T follicular helper cell (primary cell): ENCODE data around the gene TBC1D25.
"Not testable (repeated sequence)": the region's sequence is repeated elsewhere in the genome, so short reads cannot be mapped to it uniquely, and the experiment has no call there.

Experiments
- DNase-seq: peaks from one replicate; pipeline ENCODE4 v3.0.0-alpha.2; 2020; ENCODE audit warnings: low read depth

TBC1D25 gene

DNA sequence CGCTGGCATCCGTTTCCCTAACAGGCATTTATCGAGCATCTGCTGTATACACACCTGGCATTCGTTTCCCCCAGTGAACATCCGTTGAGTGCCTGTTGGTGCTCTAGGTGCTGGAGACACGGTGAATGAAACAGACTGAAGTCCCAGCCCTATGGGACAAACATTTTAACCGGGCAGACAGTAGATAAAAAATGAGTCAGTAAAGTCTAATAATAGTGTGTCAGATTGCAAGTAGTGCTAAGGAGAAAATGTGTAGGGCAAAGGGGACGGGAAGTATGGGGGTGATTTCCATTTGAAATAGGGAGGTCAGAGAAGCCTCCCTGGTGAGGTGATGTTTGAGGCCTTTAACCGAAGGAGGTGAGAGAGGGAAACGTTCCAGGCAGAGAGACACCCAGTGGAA, 23.2 kb upstream of the TBC1D25 start:
- no peak for DNase-seq

DNA sequence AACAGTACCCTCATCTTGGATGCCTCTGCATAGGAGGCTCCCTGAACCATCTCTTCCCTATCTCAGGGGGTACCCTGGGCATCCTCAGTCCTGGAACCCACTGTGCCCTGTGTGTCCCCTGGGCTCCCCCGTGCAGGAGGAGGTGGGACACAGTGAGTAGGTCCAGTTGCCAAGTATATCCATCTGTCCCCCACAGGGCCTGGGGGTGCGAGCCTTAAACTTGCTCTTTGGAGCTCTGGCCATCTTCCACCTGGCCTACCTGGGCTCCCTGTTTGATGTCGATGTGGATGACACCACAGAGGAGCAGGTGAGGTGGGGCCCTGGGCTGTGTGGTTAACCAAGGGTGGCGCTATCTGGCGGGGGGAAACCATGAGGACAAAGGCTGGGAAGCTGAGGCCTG, 22.5 kb upstream of the TBC1D25 start:
- no peak for DNase-seq

DNA sequence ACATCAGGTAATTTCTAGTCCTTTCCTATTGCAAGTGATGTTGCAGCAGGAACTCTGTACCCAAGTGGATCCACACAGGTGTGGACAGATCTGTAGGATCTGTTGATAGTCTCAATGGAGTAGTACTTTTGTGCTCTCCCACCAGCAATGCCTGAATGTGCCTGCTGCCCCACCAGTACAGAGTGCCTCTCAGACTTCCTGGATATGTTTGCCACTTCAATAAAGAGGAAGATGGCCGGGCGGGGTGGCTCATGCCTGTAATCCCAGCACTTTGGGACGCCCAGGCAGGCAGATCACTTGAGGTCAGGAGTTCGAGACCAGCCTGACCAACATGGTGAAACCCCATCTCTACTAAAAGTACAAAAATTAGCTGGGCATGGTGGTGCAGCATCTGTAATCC, 20.0 kb upstream of the TBC1D25 start:
- DNase-seq = not testable (repeated sequence)

DNA sequence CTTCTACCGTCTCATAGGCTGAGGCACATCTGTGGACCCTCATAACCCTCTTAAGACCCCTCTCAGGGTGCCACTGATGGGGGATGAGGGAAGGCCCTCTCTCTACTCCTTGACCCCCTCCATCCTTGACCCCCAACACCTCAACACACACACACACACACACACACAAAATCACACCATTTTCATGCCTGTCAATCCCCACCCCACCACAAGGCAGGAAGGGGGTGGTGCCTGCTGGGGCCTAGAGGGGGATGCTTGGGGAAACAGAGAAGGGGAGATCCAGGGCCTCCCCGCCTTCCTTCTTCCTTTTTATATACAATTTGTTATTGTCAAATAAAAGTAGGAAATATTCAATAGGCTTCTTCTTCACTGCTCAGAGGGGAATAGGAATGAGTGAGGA, 19.1 kb upstream of the TBC1D25 start:
- no peak for DNase-seq

DNA sequence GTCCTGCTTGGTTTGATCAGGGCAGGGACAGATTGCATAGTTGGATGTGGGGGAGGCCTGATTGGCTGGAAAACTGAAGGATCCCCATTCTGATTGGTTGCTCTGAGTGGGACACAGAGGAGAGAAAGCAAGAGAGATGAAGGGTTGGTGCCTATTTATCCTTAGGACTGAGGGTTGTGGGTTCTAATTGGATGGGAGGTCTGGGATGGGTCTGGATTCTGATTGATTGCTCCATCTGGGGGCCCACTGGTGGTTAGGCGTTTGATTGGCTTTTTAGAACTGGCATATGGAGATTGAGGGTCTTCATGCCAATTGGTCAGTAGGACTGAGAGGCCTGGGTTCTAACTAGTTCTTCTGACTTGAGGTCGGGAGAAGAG, 18.6 kb upstream of the TBC1D25 start:
- no peak for DNase-seq

DNA sequence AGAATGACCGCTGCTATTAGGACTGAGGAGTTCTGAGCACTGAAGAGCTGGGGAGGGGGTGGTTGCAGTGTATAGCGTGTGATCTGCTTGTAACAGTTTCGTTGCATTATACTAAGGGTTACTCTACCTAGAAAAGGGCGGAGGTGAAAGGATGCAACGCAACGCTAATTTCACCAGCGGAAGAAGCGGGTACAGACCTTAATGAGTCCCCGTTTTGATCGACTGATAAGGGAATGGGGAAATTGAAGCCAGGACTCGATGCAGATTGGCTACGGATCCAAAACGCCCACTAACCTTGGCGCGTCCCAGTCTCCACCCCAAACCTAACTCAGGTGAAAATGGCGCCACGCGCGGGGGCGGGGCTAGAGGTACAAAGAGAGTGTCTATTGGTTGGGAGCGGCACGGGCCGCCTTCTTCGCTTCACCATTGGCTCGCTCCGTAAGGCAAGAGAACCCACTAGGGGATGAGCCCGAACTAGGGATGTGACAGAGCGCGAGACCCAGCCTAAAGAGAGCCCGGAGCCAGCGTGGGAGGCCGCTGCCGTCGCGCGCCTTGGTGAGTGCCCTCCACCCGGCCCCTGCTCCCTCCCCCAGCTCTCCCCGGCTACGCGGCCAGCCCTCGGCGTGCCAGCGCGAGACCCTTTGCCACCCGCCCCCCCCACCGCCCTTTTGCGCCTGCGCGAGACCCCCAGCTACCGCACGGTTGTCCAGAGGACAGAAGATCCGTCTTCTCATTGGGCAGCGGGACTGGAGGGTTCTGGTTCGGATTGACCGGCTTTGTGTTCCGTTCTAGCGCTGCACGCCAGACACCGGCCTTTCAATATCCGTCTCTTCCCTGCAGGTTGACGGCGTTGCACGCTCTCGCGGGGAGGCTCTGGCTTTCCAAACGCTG, 17.9 kb upstream of the TBC1D25 start, which contains the start of gene EBP:
Gene EBP (plus strand): TSS at position 456 of the 891 bp plus-strand sequence. CDS start 1,964 bp downstream, outside the sequence.
- peak; percentile 91 for DNase-seq

DNA sequence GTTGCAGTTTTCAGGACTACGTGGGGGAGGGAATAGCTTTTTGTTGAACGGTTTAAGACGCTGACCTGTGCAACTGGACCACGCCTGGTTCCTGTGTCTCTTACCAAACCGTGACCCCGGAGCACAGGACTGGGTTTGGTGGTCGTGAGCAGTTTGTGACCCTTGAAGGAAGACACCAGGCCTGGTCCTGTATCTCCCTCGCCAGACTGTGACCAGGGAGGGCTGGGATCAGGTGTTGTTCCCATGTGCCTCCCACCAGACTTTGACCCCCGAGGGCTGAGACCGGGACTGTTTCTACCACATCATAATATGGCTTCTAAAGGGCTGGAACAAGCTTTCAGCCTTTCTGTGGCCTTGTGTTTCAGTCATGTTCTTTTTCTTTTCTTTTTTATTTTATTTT, 17.2 kb upstream of the TBC1D25 start:
- DNase-seq = no peak

DNA sequence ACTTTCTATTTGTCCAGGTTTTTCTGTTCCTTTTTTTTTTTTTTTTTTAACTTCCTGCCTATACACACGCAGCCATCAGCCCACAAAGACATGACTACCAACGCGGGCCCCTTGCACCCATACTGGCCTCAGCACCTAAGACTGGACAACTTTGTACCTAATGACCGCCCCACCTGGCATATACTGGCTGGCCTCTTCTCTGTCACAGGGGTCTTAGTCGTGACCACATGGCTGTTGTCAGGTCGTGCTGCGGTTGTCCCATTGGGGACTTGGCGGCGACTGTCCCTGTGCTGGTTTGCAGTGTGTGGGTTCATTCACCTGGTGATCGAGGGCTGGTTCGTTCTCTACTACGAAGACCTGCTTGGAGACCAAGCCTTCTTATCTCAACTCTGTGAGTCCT, 15.8 kb upstream of the TBC1D25 start:
- DNase-seq = no peak

DNA sequence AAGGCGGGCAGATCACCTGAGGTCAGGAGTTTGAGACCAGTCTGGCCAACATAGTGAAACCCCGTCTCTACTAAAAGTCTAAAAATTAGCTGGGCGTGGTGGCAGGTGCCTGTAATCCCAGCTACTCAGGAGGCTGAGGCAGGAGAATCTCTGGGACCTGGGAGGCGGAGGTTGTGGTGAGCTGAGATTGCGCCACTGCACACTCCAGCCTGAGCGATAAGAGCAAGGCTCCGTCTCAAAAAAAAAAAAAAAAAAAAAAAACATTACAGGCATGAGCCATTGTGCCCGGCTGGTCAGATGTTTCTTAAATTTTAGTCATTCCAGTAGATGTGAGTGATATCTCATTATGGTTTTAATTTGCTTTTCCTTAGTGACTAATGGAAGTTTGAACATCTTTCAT, 13.7 kb upstream of the TBC1D25 start:
- not testable (repeated sequence) for DNase-seq

DNA sequence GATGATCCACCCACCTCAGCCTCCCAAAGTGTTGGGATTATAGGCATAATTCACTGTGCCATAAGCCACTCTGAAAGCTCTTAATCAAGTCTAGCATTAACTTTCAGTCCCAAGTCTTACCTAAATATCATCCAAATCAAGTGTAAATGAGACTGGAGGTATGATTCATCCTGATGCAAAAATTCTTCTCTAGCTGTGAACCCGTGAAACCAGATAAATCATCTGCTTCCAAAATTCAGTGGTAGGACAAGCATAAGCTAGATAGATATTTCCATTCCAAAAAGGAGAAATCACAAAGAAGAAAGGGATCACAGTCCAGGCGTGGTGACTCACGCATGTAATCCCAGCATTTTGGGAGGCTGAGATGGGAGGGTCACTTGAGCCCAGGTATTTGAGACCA, 8.8 kb upstream of the TBC1D25 start:
- DNase-seq = no peak

DNA sequence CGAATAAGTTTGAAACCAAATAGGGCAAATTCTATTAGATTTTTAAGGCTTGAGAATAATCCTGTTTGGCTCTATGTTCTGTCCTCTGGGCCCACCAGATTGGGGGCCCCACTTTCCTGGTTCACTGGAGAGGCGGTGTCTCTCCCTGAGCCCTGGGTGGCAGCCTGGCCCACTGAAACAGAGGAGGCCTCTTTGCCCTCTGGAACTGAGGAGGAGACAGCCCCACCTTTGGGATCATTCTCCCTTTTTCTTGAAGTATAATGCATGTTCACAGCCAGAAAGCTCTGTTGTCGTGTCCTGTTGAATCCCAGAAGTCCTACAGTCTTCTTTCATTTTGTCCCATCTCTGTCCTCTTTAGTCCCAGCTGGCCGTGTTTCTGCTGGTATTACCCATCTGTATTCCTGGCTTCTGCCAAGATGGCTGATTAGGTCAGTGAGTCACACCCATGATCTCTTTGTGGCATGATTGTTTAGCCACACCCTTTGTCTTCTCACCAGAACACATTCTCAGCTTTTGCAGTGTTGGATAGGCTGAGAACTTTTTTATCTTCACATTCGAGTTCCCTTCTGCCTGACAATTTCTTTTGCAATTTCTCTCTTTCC, 8.1 kb upstream of the TBC1D25 start:
- DNase-seq = no peak

DNA sequence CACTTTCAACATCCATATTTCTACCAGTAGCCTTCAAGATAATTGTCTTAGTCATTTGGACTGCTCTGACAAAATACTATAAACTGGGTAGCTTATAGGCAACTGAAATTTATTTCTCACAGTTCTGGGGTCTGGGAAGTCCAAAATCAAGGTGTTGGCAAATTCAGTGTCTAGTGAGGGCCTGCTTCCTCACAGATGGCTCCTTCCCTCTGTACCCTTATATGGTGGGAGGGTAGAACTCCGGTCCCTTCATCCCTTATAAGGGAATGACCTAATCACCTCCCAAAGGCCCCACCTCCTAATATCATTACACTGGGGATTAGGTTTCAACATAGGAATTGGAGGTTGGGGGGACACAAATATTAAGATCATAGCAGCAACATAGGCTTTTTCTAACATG, 7.4 kb upstream of the TBC1D25 start:
- no peak for DNase-seq

DNA sequence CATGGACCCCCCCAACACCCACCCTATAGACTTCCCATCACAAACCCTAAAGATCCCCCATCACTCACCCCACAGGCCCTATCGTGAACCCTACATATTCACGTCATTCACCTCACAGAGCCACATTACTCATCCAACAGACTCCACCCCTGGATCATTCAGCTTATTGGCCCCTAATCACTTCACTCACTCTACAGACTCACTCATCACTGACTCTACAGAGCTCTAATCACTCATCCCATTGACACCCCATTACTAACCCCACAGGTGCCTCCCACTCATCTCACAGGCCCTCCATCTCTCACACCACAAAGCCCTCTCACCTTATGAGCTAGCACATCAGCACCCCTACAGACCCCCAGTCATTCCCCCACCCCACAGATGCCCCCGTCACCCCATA, 6.3 kb upstream of the TBC1D25 start:
- no peak for DNase-seq

DNA sequence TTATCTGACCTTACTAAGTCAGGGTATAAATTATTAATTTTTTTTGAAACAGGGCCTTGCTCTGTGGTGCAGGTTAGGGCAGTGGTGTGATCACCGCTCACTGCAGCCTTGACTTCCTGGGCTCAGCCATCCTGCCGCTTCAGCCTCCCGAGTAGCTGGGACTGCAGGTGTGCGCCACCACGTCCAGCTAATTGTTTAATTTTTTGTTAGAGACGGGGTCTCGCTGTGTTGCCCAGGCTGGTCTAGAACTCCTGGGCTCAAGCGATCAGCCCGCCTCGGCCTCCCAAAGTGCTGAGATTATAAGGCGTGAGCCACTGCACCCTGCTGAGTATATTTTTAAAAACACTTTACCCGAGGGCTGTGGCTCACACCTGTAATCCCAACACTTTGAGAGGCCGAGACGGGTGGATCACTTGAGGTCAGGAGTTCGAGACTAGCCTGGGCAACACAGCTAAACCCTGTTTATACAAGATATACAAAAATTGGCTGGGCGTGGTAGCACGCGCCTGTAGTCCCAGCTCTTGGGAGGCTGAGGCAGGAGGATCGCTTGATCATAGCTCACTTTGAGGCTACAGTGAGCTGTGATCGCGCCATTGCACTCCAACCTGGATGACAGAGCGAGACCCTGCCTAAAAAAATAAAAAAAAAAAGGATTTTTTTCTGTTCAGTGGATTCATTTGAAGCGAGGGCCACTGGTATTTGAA, 721 bp upstream of the TBC1D25 start:
- DNase-seq = no peak

DNA sequence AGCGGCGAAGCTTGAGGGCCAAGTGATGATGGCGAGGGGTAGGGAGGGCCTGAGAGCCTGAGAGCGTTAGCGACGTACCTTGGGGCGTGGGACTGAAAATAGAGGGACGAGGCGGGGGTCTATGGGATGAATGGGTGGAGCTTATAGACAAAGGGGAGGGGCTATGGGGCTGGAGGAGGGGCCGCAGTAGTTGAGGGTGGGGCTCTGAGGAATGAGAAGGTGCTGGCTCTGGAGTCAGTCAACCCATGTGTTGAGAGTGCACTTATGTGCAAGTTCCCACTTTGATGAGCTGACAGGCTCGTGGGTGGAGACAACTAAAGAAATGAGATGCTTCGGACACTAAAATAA, 488 bp downstream of the TBC1D25 start:
- peak; percentile 40 for DNase-seq

DNA sequence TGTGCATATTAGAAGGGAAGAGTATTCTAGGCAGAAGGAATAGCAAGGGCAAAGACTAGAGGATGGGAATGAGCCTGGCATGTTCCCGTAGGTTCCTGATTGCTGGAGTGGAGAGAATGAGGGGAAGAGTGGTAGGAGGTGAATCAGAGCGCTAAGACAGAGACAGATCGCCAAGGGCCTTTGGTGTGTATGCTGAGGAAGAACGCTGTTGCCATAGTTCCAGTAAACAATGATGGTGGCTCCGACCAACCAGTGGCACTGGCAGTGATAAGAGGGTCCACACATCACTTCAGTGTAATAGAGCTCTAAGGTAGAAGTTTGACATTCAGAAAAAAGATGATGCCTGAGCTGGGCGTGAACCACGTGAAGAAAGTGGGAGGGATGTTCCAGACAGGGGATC, 966 bp downstream of the TBC1D25 start:
- DNase-seq = no peak

DNA sequence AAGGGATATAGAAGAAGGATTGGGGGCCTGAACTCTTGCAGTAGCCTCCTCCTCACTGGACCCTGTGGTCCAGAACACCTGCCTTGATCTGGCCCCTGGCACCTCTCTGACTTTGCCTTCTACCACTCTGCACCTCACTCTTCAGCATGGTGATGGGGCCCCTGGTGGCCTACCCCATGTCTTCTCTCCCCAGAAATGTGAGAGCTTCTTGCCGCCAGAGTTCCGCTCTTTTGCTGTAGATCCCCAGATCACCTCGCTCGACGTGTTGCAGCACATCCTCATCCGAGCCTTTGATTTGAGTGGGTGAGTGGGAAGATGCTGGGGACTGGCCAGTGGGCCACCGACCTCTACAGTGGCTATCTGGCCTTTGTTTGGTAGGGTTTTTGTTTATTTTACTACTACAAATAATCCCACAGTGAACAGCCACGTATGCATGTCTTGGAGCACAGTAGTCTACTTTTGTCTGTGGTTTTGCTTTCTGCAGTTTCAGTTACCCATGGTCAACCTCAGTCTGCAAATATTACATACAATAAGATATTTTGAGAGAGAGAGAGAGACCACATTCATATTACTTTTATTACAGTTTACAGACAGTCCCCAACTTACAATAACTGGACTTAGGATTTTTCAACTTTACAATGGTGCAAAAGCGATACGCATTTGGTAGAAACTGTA, 1.8 kb downstream of the TBC1D25 start:
- DNase-seq = no peak

DNA sequence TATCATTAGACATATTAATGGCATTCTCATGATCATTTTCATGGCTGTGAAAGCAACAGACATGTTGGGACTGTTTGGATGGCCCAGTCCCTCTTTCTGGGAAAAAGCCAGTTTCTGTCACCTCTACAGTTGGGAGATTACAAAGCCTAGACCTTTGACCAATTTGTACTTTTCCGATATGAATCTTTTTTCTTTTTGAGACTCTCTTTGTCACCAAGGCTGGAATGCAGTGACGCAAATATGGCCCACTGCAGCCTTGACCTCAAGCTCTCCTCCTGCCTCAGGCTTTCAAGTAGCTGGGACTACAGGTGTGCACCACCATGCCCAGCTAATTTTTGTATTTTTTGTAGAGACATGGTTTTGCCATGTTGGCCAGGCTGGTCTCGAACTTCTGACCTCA, 9.4 kb downstream of the TBC1D25 start:
- no peak for DNase-seq

DNA sequence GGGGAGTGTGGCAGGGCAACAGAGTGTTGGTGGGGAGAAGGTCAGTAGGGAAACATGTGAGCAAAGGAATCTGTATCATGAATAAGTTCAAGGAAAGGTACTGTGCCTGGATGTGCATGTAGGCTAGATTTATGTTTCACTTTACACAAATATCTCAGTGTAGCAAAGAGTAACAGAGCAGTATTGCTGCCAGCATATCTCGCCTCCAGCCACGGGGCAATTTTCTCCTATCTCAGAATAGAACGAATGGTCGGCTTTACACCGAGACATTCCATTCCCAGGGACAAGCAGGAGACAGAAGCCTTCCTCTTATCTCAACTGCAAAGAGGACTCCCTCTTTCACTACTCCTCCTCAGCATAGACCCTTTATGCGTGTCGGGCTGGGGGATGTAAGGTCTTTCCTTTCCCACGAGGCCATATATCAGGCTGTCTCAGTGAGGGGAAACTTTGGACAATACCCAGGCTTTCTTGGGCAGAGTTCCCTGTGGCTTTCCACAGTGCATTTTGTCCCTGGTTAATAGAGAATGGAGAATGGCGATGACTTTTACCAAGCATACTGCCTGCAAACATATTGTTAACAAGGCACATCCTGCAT, 16.3 kb downstream of the TBC1D25 start:
- DNase-seq = not testable (repeated sequence)

DNA sequence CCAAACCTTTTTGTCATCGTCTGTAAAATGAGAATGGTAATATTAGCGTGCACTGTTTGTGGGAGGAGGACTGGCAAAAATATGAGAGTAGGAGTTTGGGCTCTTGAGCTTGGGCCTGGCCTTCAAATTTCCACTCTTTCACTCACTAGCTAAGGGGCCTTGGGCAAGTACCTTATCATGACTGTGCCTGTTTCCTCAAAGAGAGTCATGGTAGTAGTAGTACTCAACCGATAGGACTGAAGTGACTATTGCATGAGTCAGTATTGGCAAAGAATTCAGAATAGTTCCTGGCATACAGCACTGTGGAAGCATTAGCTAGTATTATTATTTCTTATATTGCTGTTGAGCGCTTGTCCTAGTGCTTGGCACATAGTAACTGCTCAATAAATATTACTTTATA, 18.8 kb downstream of the TBC1D25 start:
- DNase-seq = no peak

DNA sequence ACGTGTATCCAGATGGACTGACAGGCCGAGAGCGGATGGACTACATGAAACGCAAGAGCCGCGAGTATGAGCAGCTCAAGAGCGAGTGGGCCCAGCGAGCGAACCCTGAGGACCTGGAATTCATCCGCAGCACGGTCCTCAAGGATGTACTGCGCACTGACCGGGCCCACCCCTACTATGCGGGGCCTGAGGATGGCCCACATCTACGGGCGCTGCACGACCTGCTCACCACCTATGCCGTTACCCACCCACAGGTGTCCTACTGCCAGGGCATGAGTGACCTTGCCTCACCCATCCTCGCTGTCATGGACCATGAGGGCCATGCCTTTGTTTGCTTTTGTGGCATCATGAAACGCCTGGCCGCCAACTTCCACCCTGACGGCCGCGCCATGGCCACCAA, 20.1 kb downstream of the TBC1D25 start:
- no peak for DNase-seq

DNA sequence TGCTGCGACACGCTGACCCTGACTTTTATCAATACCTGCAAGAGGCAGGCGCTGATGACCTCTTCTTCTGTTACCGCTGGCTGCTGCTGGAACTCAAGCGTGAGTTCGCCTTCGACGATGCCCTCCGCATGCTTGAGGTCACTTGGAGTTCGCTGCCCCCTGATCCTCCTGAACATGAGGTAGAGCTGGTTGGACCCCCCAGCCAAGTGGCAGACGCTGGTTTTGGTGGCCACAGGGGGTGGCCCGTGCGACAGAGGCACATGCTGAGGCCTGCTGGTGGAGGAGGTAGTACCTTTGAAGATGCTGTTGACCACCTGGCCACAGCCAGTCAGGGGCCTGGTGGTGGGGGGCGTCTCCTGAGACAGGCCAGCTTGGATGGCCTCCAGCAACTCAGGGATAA, 20.5 kb downstream of the TBC1D25 start:
- no peak for DNase-seq
